ENCODE data around the gene KIF5A. TPM values are rescaled to one million over a fixed set of nuclear protein-coding genes. Genes with fewer than 3 reads are reported as not detected.
A peak's percentile ranks its signal among the peaks of the same experiment; 100 is the strongest.

KIF5A gene
- total RNA-seq, 2 experiments from 2014 or later, result 1.2 to 1.3 TPM

DNA sequence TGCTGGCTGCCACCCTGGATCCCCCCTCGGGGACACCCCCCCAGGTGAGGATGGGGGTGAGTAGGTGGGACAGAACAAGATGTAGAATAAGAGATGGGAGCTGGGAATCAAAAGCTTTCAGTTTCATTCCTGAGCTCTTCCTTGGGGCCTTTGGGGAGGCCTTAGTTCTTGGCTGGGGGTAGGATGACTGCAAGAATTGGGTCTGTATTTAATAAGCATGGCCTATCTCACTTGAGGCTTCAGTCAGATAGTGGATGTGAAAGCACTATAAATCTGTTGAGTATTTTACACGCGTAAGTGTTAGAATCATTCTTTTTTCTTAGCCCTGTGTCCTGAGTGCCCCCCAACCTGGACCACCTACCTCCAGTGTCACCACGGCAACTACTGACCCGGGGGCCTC is 22.7 kb upstream of the KIF5A start:
- POLR2A ChIA-PET, result interaction anchor here (0.7 to 6.9 kb wide), 5 partner anchors 10 to 1260 kb away, joined by 3 to 46 read pairs (median 4); partner anchors contain the start of genes ARHGAP9 and DCTN2
- Mint-ChIP-seq H3K4me3 (no peak overlapping the region), H3K27ac (peak overlapping the region; percentile 46), H3K36me3 (ENCODE audit: low read depth) (peaks cover 23% of the 10 kb centered on the region), H3K4me1 (ENCODE audit: low read depth) (peaks cover 29% of the 10 kb centered on the region), H3K9me3 (no peaks in the 10 kb centered on the region), H3K27me3 (no peaks in the 10 kb centered on the region)
- intact Hi-C loops (cut with micrococcal nuclease), result no loop called here
- ATAC-seq (no peak), DNase-seq (no peak)
- CTCF ChIA-PET, result no interaction called here
- TF ChIP-seq, protein P1, sequence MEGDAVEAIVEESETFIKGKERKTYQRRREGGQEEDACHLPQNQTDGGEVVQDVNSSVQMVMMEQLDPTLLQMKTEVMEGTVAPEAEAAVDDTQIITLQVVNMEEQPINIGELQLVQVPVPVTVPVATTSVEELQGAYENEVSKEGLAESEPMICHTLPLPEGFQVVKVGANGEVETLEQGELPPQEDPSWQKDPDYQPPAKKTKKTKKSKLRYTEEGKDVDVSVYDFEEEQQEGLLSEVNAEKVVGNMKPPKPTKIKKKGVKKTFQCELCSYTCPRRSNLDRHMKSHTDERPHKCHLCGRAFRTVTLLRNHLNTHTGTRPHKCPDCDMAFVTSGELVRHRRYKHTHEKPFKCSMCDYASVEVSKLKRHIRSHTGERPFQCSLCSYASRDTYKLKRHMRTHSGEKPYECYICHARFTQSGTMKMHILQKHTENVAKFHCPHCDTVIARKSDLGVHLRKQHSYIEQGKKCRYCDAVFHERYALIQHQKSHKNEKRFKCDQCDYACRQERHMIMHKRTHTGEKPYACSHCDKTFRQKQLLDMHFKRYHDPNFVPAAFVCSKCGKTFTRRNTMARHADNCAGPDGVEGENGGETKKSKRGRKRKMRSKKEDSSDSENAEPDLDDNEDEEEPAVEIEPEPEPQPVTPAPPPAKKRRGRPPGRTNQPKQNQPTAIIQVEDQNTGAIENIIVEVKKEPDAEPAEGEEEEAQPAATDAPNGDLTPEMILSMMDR (IDR thresholded peaks at IDR 0.05), result no peak

DNA sequence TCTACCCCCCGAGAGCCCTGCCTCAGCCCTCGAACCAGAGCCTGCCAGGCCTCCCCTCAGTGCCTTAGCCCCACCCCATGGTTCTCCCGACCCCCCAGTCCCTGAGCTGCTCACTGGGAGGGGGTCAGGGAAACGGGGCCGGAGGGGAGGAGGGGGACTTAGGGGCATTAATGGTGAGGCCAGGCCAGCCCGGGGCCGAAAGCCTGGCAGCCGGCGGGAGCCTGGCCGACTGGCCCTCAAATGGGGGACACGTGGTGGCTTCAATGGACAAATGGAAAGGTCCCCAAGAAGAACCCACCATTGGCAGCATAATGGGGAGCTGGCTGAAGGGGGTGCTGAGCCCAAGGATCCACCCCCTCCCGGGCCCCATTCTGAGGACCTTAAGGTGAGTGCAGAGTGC is 21.7 kb upstream of the KIF5A start:
- ATAC-seq (no peak), DNase-seq (no peak)
- TF ChIP-seq, protein P1 (IDR thresholded peaks at IDR 0.05), result no peak
- Mint-ChIP-seq H3K36me3 (ENCODE audit: low read depth) (peaks cover 23% of the 10 kb centered on the region), H3K27ac (no peak overlapping the region), H3K9me3 (no peaks in the 10 kb centered on the region), H3K4me1 (ENCODE audit: low read depth) (peaks cover 27% of the 10 kb centered on the region), H3K27me3 (no peaks in the 10 kb centered on the region), H3K4me3 (no peak overlapping the region)
- CTCF ChIA-PET, result no interaction called here
- POLR2A ChIA-PET, result interaction anchor here (6.9 kb wide), 1 partner anchor 12 kb away, joined by 46 read pairs; no protein-coding TSS in a partner anchor
- intact Hi-C loops (cut with micrococcal nuclease), result no loop called here

DNA sequence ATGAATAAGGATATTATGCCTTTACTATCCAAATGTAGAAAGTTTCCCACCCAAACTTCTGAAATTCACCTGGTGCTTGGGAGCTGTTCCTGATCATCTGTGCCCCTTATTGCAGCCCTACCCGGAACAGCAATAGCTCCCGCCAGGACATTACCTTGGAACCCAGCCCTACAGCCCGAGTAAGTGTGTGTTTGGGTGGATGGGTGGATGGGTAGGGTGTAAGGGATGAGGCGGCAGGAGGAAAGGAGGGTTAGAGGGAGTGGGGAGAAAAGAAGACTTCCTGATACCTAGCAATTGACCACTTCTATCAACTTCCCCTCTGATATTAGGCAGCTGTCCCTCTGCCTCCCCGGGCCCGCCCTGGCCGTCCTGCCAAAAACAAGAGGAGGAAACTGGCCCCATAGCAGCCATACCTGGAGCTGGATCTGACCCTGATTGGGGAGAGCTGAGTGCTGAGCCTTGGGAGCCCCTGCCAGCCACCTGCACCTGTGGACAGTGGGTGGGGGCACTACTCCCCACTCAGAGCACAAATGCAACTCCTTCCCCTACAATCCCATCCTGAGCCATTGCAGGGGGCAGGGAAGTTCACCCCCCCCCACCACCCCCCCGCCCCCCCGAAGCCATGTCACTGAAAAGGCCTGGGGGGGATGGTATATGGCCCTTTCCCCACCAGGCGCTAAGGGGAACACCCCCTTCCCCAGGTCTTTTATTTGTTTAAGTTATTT is 20.9 kb upstream of the KIF5A start:
- Mint-ChIP-seq H3K27me3 (no peaks in the 10 kb centered on the region), H3K9me3 (no peaks in the 10 kb centered on the region), H3K36me3 (ENCODE audit: low read depth) (peaks cover 23% of the 10 kb centered on the region), H3K4me1 (ENCODE audit: low read depth) (peaks cover 19% of the 10 kb centered on the region), H3K4me3 (no peak overlapping the region), H3K27ac (peak overlapping the region; percentile 10)
- TF ChIP-seq, protein P1 (IDR thresholded peaks at IDR 0.05), result no peak
- POLR2A ChIA-PET, result interaction anchor here (1.1 to 6.9 kb wide), 3 partner anchors 8 to 46 kb away, joined by 3 to 46 read pairs (median 5); partner anchors contain the start of gene DDIT3
- intact Hi-C loops (cut with micrococcal nuclease), result no loop called here
- ATAC-seq (no peak), DNase-seq (no peak)
- CTCF ChIA-PET, result no interaction called here

DNA sequence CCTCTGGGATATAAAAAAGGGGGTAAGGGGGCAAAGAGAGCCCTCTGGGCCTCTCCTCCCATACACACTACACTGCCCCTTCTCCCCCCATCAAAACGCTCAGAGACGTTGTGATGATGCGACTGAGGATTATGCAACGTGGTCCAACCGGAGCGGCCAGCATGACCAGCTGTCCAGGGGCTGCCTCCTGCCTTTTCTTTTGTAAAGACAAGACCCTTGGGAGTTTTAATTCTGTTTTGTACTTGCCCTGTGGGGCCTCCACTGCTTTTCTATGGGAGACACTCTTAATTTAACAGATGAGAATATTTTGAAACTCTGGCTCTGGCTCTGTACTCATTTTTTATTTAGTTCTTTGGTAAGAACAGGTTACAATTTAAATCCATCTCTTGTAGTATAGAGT is 20.0 kb upstream of the KIF5A start:
- no peaks in the 10 kb centered on the region for H3K9me3 Mint-ChIP-seq
- TF ChIP-seq, protein P1 (IDR thresholded peaks at IDR 0.05), result no peak
- H3K27ac Mint-ChIP-seq, result no peak overlapping the region
- DNase-seq, result no peak
- H3K27me3 Mint-ChIP-seq, result no peaks in the 10 kb centered on the region
- H3K4me1 Mint-ChIP-seq (ENCODE audit: low read depth), result peaks cover 11% of the 10 kb centered on the region
- intact Hi-C loops (cut with micrococcal nuclease), result no loop called here
- ATAC-seq, result no peak
- ChIA-PET POLR2A (interaction anchor here (0.8 to 1.7 kb wide), 4 partner anchors 9 to 130 kb away, joined by 3 to 9 read pairs (median 4); partner anchors contain the start of gene DDIT3), CTCF (interaction anchor here (0.9 to 1.6 kb wide), 3 partner anchors 10 to 67 kb away, joined by 3 to 5 read pairs (median 5); no protein-coding TSS in a partner anchor)
- H3K4me3 Mint-ChIP-seq, result no peak overlapping the region
- peaks cover 17% of the 10 kb centered on the region for H3K36me3 Mint-ChIP-seq (ENCODE audit: low read depth)

Data from activated CD8-positive, alpha-beta T cell treated with anti-CD3 and anti-CD28 coated beads for 36 hours (primary cell).